HCT116 (cell line): Measurements from ENCODE around the gene CD22. TPM values are rescaled to one million over a fixed set of nuclear protein-coding genes. Genes with fewer than 3 reads are reported as not detected.

Experiments
- ATAC-seq: fragments of 200-7000 bp; cut with Tn5 transposase; 2 replicates; pipeline ENCODE4 v1.9.1; 2020; ENCODE audit warnings: mild to moderate bottlenecking, moderate library complexity
- BruUV-seq: library from RNA; stranded (reverse); fragments of 400-500 nt; replicated peaks from 2 replicates; lab custom pipeline; 2021; lab: Mats Ljungman, UMichigan
- CTCF ChIA-PET: fragments of 300-600 bp; sonication (Branson Sonifier 250); formaldehyde crosslinking; loops from one replicate; lab custom pipeline; 2021; ENCODE audit warnings: antibody characterized with exemption; lab: Charles Lee
- POLR2A ChIA-PET: fragments of 300-600, 350-600 bp; sonication (Branson Sonifier 250); formaldehyde crosslinking; loops from one replicate; lab custom pipeline; 2021; ENCODE audit warnings: antibody characterized with exemption; lab: Charles Lee
- RAD21 ChIA-PET, 2 experiments: fragments of 300-600 bp; sonication (Branson Sonifier 250); formaldehyde crosslinking; loops; one replicate each; lab custom pipeline; 2023; ENCODE audit warnings: low total read pairs in 2 of 2; ENCODE audit not compliant: uncharacterized antibody in 2 of 2, unreplicated experiment in 2 of 2, low non-redundant PET in 1 of 2; lab: Charles Lee
- DNase-seq: peaks from one replicate; pipeline ENCODE4 v3.0.0-alpha.2; 2010; ENCODE audit warnings: low read depth, low spot score
- H2AFZ ChIP-seq: fragments of 200-600 bp; shearing (Covaris generic), sonication (generic); 2 replicates; pipeline ENCODE4 v1.6.1; 2017; ENCODE audit warnings: low read depth, mixed run types, mixed read lengths, antibody characterized with exemption, low read length; ENCODE audit not compliant: poor library complexity, severe bottlenecking
- H3K27ac ChIP-seq: 2 replicates; pipeline ENCODE4 v1.5.1; 2012; ENCODE audit warnings: low read depth, low read length
- H3K27me3 ChIP-seq: fragments of 200-600 bp; sonication (generic); 2 replicates; pipeline ENCODE4 v1.6.1; 2016; ENCODE audit warnings: mixed run types, low read length, mixed read lengths; ENCODE audit not compliant: insufficient read depth
- H3K36me3 ChIP-seq, 2 experiments: fragments of 200-500 bp in 1 of 2; fragments of 200-600 bp in 1 of 2; sonication (Bioruptor generic) in 1 of 2; sonication (generic) in 1 of 2; 2 replicates each; pipeline versions ENCODE4 v1.5.1 to v1.6.1; 2014 to 2016; ENCODE audit warnings: low read length in 2 of 2, inconsistent platforms in 1 of 2, mixed read lengths in 1 of 2, mixed run types in 1 of 2; ENCODE audit not compliant: insufficient read depth in 2 of 2, control insufficient read depth in 1 of 2
- H3K4me1 ChIP-seq, 2 experiments: fragments of 200-600 bp in 1 of 2; sonication (generic) in 1 of 2; 2 replicates each; pipeline versions ENCODE4 v1.5.1 to v1.6.1; 2012 to 2017; ENCODE audit warnings: low read length in 2 of 2, inconsistent platforms in 1 of 2, mild to moderate bottlenecking in 1 of 2, mixed read lengths in 1 of 2, mixed run types in 1 of 2, moderate library complexity in 1 of 2; ENCODE audit not compliant: insufficient read depth in 2 of 2, control insufficient read depth in 1 of 2
- H3K4me2 ChIP-seq: fragments of 200-600 bp; sonication (generic); 2 replicates; pipeline ENCODE4 v1.6.1; 2017; ENCODE audit warnings: mixed run types, low read length, mixed read lengths
- H3K4me3 ChIP-seq, 2 experiments: fragments of 200-600 bp in 1 of 2; sonication (generic) in 1 of 2; replicated peaks in 1 of 2; 2 replicates each; pipeline ENCODE4 v1.5.1; 2011 to 2016; ENCODE audit warnings: low read length in 2 of 2, control low read depth in 1 of 2, low read depth in 1 of 2, mild to moderate bottlenecking in 1 of 2, mixed read lengths in 1 of 2, mixed run types in 1 of 2
- H3K79me2 ChIP-seq: fragments of 200-600 bp; sonication (generic); 2 replicates; pipeline ENCODE4 v1.6.1; 2017; ENCODE audit warnings: mild to moderate bottlenecking, mixed run types, low read length, moderate library complexity, mixed read lengths; ENCODE audit not compliant: insufficient read depth
- H3K9ac ChIP-seq: fragments of 200-600 bp; sonication (generic); 2 replicates; pipeline ENCODE4 v1.6.1; 2016; ENCODE audit warnings: low read length, mixed read lengths
- H3K9me2 ChIP-seq: fragments of 200-600 bp; sonication (generic), shearing (Covaris generic); 2 replicates; pipeline ENCODE4 v1.6.1; 2017; ENCODE audit warnings: mixed run types, mild to moderate bottlenecking, moderate library complexity; ENCODE audit not compliant: insufficient read depth
- H3K9me3 ChIP-seq, 2 experiments: fragments of 200-500 bp in 1 of 2; fragments of 200-600 bp in 1 of 2; sonication (Bioruptor generic) in 1 of 2; sonication (generic) in 1 of 2; 2 replicates each; pipeline ENCODE4 v1.6.1; 2014 to 2017; ENCODE audit warnings: low read length in 2 of 2, mixed read lengths in 2 of 2, inconsistent platforms in 1 of 2, low read depth in 1 of 2, mild to moderate bottlenecking in 1 of 2, mixed run types in 1 of 2, moderate library complexity in 1 of 2; ENCODE audit not compliant: control insufficient read depth in 1 of 2, insufficient read depth in 1 of 2
- H4K20me1 ChIP-seq: fragments of 200-600 bp; sonication (generic), shearing (Covaris generic); 2 replicates; pipeline ENCODE4 v1.6.1; 2017; ENCODE audit warnings: mixed run types, mild to moderate bottlenecking, moderate library complexity; ENCODE audit not compliant: insufficient read depth
- ATF3 ChIP-seq: IDR thresholded peaks from 2 replicates; pipeline ENCODE4 v1.6.1; 2012
- CTCF ChIP-seq, 3 experiments: fragments of 200-600 bp in 1 of 3; sonication (generic) in 1 of 3; IDR thresholded peaks in 2 of 3; conservative IDR thresholded peaks in 1 of 3; 2 replicates each; pipeline ENCODE4 v1.5.1; 2012 to 2017; ENCODE audit warnings: low read depth in 2 of 3, low read length in 2 of 3, antibody characterized with exemption in 1 of 3, borderline replicate concordance in 1 of 3, control low read depth in 1 of 3, mild to moderate bottlenecking in 1 of 3, mixed read lengths in 1 of 3, mixed run types in 1 of 3, moderate library complexity in 1 of 3; ENCODE audit not compliant: insufficient read depth in 1 of 3
- EGR1 ChIP-seq: IDR thresholded peaks from 2 replicates; pipeline ENCODE4 v1.6.1; 2012; ENCODE audit warnings: low read depth
- ELF1 ChIP-seq: IDR thresholded peaks from 2 replicates; pipeline ENCODE4 v1.6.1; 2012; ENCODE audit warnings: low read depth, borderline replicate concordance
- FOSL1 ChIP-seq: IDR thresholded peaks from 2 replicates; pipeline ENCODE4 v1.6.1; 2012; ENCODE audit warnings: low read depth
- JUND ChIP-seq: IDR thresholded peaks from 2 replicates; pipeline ENCODE4 v1.6.1; 2012
- MAX ChIP-seq: IDR thresholded peaks from 2 replicates; pipeline ENCODE4 v1.6.1; 2012
- RAD21 ChIP-seq: IDR thresholded peaks from 2 replicates; pipeline ENCODE4 v1.6.1; 2012; ENCODE audit warnings: low read depth, mild to moderate bottlenecking
- SP1 ChIP-seq: IDR thresholded peaks from 2 replicates; pipeline ENCODE4 v1.6.1; 2012; ENCODE audit warnings: low read depth
- SRF ChIP-seq: IDR thresholded peaks from 2 replicates; pipeline ENCODE4 v1.6.1; 2012; ENCODE audit warnings: low read depth
- TCF7L2 ChIP-seq: IDR thresholded peaks from 2 replicates; pipeline ENCODE4 v1.7.0; 2011; ENCODE audit warnings: borderline replicate concordance, inconsistent platforms; ENCODE audit not compliant: insufficient read depth, insufficient read length; ENCODE audit errors: extremely low read depth
- YY1 ChIP-seq: IDR thresholded peaks from 2 replicates; pipeline ENCODE4 v1.6.1; 2011; ENCODE audit warnings: low read length, low read depth, moderate library complexity, mild to moderate bottlenecking; ENCODE audit not compliant: insufficient replicate concordance; ENCODE audit errors: extremely low read depth
- ZBTB33 ChIP-seq: IDR thresholded peaks from 2 replicates; pipeline ENCODE4 v1.6.1; 2011; ENCODE audit warnings: mild to moderate bottlenecking, low read length, moderate library complexity; ENCODE audit not compliant: insufficient replicate concordance; ENCODE audit errors: extremely low read depth
- ZFX ChIP-seq: fragments of 450-650 bp; IDR thresholded peaks from 2 replicates; pipeline ENCODE4 v1.6.1; 2017
- ZNF274 ChIP-seq: fragments of 200-500 bp; sonication (Bioruptor generic); IDR thresholded peaks from 2 replicates; pipeline ENCODE4 v1.6.1; 2014; ENCODE audit warnings: mild to moderate bottlenecking, low read depth, low read length, inconsistent platforms
- intact Hi-C: fragments of 100-400 bp; cut with micrococcal nuclease; formaldehyde crosslinking; loops from 2 replicates; pipeline ENCODE4 v1.10.0; 2022
- total RNA-seq: library from RNA; stranded (reverse); gene quantifications from one replicate; pipeline ENCODE4 v1.2.1, GENCODE V29; 2021; ENCODE audit not compliant: unreplicated experiment

CD22 gene
- total RNA-seq, 1 experiment from 2014 or later = 7.0 TPM

GRCh38 chr19:35288906-35289305 is 40.1 kb upstream of the CD22 start:
- intact Hi-C loops = no loop called here
- Histone ChIP-seq H3K9me3 (no peaks in the 10 kb centered on the region), H3K9ac (no peak overlapping the region), H3K27me3 (no peaks in the 10 kb centered on the region), H4K20me1 (no peaks in the 10 kb centered on the region), H3K36me3 (no peaks in the 10 kb centered on the region), H3K4me1 (peaks cover 0 to 13% of the 10 kb centered on the region in 2 experiments; a peak in 1 of 4 replicates), H3K4me2 (no peak overlapping the region), H3K4me3 (no peak overlapping the region), H3K79me2 (no peaks in the 10 kb centered on the region), H2AFZ (no peak overlapping the region), H3K27ac (no peak overlapping the region), H3K9me2 (no peaks in the 10 kb centered on the region)
- CTCF ChIA-PET = interaction anchor here (1.0 kb wide), 1 partner anchor 19 kb away, joined by 3 read pairs; the partner anchor contains the start of gene USF2
- POLR2A ChIA-PET = interaction anchor here (1.5 kb wide), 1 partner anchor 30 kb away, joined by 3 read pairs; no protein-coding TSS in a partner anchor
- RAD21 ChIA-PET = no interaction called here
- ATAC-seq (no peak), DNase-seq (no peak)
- TF ChIP-seq YY1 = no peak
- no peak for TF ChIP-seq EGR1
- no peak for TF ChIP-seq FOSL1
- no peak for TF ChIP-seq ATF3
- TF ChIP-seq ZBTB33 = no peak
- no peak for TF ChIP-seq ELF1
- TF ChIP-seq ZNF274 = no peak
- no peak for TF ChIP-seq SRF
- no peak for TF ChIP-seq MAX
- no peak for TF ChIP-seq SP1
- no peak for TF ChIP-seq RAD21
- no peak for TF ChIP-seq JUND
- no peak for TF ChIP-seq ZFX
- no peak for TF ChIP-seq TCF7L2
- TF ChIP-seq CTCF (IDR thresholded peaks at IDR 0.05 in 2 of 3, conservative IDR thresholded peaks at IDR 0.05 in 1 of 3; ENCODE audit: borderline replicate concordance in 1 of 3, insufficient read depth in 1 of 3, low read depth in 2 of 3, low read length in 2 of 3) = no peak
- BruUV-seq = no TSS peak
